ENCODE results near the gene LYSMD1.

LYSMD1 gene

GRCh38 chr1:151135433-151136385 is 30.0 kb downstream of the LYSMD1 start:
- DNase-seq = no peak

GRCh38 chr1:151134991-151135390 is 30.7 kb downstream of the LYSMD1 start:
- DNase-seq = no peak

GRCh38 chr1:151134396-151134795 is 31.3 kb downstream of the LYSMD1 start:
- DNase-seq = no peak

- DNase-seq = no peak
Observed at GRCh38 chr1:151133018-151133806, 32.5 kb downstream of the LYSMD1 start.

- DNase-seq = no peak
Observed at GRCh38 chr1:151132335-151133017, 33.2 kb downstream of the LYSMD1 start.

GRCh38 chr1:151131701-151132334 is 33.9 kb downstream of the LYSMD1 start:
- DNase-seq = no peak

GRCh38 chr1:151130987-151131586 is 34.6 kb downstream of the LYSMD1 start:
- peak; percentile 87 for DNase-seq

GRCh38 chr1:151128800-151129199 is 36.9 kb downstream of the LYSMD1 start:
- DNase-seq = no peak

GRCh38 chr1:151124763-151125403 is 40.8 kb downstream of the LYSMD1 start:
- DNase-seq = no peak

- no peak for DNase-seq
Observed at GRCh38 chr1:151113877-151114276, 51.8 kb downstream of the LYSMD1 start.
